ENCODE data around the gene PCLO.

GRCh38 chr7:83065714-83066113 lies 97.0 kb downstream of the PCLO start:
- TF ChIP-seq, protein P1, sequence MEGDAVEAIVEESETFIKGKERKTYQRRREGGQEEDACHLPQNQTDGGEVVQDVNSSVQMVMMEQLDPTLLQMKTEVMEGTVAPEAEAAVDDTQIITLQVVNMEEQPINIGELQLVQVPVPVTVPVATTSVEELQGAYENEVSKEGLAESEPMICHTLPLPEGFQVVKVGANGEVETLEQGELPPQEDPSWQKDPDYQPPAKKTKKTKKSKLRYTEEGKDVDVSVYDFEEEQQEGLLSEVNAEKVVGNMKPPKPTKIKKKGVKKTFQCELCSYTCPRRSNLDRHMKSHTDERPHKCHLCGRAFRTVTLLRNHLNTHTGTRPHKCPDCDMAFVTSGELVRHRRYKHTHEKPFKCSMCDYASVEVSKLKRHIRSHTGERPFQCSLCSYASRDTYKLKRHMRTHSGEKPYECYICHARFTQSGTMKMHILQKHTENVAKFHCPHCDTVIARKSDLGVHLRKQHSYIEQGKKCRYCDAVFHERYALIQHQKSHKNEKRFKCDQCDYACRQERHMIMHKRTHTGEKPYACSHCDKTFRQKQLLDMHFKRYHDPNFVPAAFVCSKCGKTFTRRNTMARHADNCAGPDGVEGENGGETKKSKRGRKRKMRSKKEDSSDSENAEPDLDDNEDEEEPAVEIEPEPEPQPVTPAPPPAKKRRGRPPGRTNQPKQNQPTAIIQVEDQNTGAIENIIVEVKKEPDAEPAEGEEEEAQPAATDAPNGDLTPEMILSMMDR (conservative IDR thresholded peaks at IDR 0.05; ENCODE audit: low read length) = no peak
- TF ChIP-seq EZH2phosphoT487 (IDR thresholded peaks at IDR 0.05; ENCODE audit: borderline replicate concordance, low read depth, low read length) = no peak
